Spinal cord (tissue), 10 donors: ENCODE data around the gene SUPT4H1. TPM values are rescaled to one million over a fixed set of nuclear protein-coding genes. Genes with fewer than 3 reads are reported as not detected.
"Not testable (repeated sequence)": the region's sequence is repeated elsewhere in the genome, so short reads cannot be mapped to it uniquely, and the experiment has no call there.

Source experiments
- DNase-seq, 6 donors: peaks; one replicate each; pipeline versions ENCODE4 v3.0.0 to v3.0.0-alpha.2; 2013 to 2015; ENCODE audit warnings: low spot score in 6 of 6, low read depth in 4 of 6
- H3K27ac ChIP-seq: one replicate; pipeline ENCODE4 v1.5.1; 2013; ENCODE audit warnings: low read depth, low read length, control low read depth
- H3K27me3 ChIP-seq: one replicate; pipeline ENCODE4 v1.6.1; 2013; ENCODE audit warnings: low read length; ENCODE audit not compliant: control insufficient read depth, insufficient read depth
- H3K36me3 ChIP-seq: one replicate; pipeline ENCODE4 v1.6.1; 2013; ENCODE audit warnings: low read length; ENCODE audit not compliant: control insufficient read depth, insufficient read depth
- H3K4me1 ChIP-seq: one replicate; pipeline ENCODE4 v1.6.1; 2013; ENCODE audit warnings: low read length; ENCODE audit not compliant: control insufficient read depth, insufficient read depth
- H3K4me3 ChIP-seq: one replicate; pipeline ENCODE4 v1.5.1; 2013; ENCODE audit warnings: low read depth, low read length, control low read depth
- H3K9me3 ChIP-seq: one replicate; pipeline ENCODE4 v1.6.1; 2013; ENCODE audit warnings: low read length; ENCODE audit not compliant: control insufficient read depth, insufficient read depth
- WGBS: methylation state at CpG from one replicate; pipeline ENCODE4 v1.1.5; 2013; ENCODE audit warnings: missing lambda C conversion rate; ENCODE audit not compliant: insufficient coverage; 5-methylcytosine and 5-hydroxymethylcytosine counted together
- polyA plus RNA-seq, 2 donors: library from polyadenylated mRNA; unstranded; fragments of 120-200 nt; gene quantifications; one replicate each; pipeline ENCODE4 v1.2.1, GENCODE V29; 2013; ENCODE audit not compliant: insufficient read length in 2 of 2
- total RNA-seq, 2 donors: library from RNA; depleted of rRNA in 1 of 2; stranded (reverse); fragments of 120-200 nt in 1 of 2; fragments of >200 nt in 1 of 2; gene quantifications; one replicate each; pipeline versions ENCODE4 v1.2.3 to v1.2.4, GENCODE V29; 2013 to 2014
- donor health status: healthy.

The SUPT4H1 gene
- total and polyA plus RNA-seq, 4 donors, result 48.4 to 97.8 (median 87.5) TPM

DNA sequence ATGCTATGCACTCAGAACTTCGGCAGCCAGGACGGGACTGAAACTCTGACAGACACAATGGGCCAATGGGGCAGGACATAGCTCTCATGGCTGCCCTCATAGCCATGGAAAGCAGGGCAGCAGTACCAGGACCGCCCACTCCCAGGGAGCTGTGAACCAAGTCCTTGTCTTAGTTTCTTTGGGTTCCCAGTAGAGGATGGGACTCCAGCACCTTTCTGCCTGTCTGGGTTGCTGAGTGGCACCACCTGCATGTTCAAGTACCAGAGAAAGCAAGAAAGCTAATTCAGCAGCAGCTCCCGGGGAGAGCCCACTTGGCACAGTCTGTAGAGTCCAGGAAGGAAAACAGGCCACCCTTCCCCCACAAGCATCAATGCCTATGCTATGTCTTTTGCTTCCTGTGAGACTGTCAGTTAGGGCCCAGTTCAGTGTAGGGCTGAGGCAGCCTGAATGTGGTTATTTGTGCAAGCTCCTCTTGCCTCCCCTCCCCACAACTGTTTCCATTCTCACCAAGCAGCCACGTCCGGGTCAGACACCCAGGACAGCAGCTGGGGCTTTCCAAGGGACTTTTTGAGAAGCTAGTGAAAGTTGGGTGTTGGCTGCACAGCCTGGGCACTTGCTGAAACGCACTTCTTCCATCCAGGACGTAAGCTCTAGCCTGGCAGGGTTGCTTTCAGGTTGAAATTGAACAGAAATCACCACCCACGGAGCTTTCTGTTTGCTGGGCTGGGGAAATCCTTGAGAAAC, 7.8 kb downstream of the SUPT4H1 start:
- peaks cover 16% of the 10 kb centered on the region for H3K4me1 ChIP-seq
- H3K36me3 ChIP-seq, result peaks cover 42% of the 10 kb centered on the region
- 76% methylated on average over 9 of the region's 9 CpGs for WGBS
- no peaks in the 10 kb centered on the region for H3K9me3 ChIP-seq
- no peak overlapping the region for H3K4me3 ChIP-seq
- peak overlapping the region; percentile 49 for H3K27ac ChIP-seq
- H3K27me3 ChIP-seq, result no peaks in the 10 kb centered on the region
- peak in 2 of 6 donors; percentile 36 to 60 for DNase-seq

DNA sequence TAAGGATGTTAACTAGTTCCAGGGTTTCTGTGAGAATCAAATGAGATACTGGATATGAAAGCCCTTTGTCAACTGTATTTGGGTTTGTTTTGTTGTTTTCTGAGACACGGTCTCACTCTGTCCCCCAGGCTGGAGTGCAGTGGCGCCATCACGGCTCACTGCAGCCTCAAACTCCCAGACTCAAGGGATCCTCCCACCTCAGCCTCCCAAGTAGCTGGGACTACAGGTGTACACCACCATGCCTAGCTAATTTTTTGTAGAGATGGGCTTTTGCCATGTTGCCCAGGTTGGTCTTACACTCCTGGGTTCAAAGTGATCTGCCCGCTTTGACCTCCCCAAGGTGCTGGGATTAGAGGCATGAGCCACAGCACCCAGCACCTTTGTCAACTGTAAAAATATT, 8.9 kb downstream of the SUPT4H1 start:
- H3K27ac ChIP-seq, result no peak overlapping the region
- WGBS, result 95% methylated on average over 3 of the region's 4 CpGs
- H3K4me3 ChIP-seq, result no peak overlapping the region
- peaks cover 38% of the 10 kb centered on the region for H3K36me3 ChIP-seq
- H3K9me3 ChIP-seq, result no peaks in the 10 kb centered on the region
- H3K27me3 ChIP-seq, result no peaks in the 10 kb centered on the region
- DNase-seq, result no peak
- peaks cover 19% of the 10 kb centered on the region for H3K4me1 ChIP-seq

DNA sequence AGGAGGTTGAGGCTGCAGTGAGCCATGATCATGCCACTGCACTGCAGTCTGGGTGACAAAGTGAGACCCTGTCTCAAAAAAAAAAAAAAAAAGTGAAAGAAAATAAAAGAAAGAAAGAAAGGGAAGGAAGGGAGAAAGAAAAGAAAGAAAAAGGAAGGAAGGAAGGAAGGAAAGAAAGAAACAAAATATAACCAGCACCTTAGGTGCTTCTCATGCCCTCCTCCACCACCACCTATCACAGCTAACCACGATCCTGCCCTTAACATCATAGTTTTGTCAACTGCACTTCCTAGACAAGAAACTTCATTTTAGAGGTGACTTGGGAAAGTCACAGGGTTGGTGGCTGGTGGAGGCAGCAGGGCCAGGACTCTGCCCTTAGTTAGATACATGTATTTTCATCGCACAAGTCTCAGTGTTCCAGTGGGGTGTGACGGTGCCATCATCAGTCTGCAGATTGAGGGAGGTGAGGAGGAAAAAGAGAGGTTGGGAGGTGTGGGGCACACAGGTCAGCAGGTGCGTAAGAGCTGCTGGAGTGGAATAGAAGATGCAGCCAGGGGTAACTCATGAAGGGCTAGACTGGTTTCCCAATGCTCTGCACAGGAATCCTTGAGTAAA, 10.0 kb downstream of the SUPT4H1 start:
- H3K9me3 ChIP-seq, result no peaks in the 10 kb centered on the region
- WGBS, result 83% methylated on average over 3 of the region's 4 CpGs
- no peak for DNase-seq
- H3K4me1 ChIP-seq, result peaks cover 24% of the 10 kb centered on the region
- no peak overlapping the region for H3K4me3 ChIP-seq
- no peak overlapping the region for H3K27ac ChIP-seq
- H3K36me3 ChIP-seq, result peaks cover 30% of the 10 kb centered on the region
- H3K27me3 ChIP-seq, result no peaks in the 10 kb centered on the region

DNA sequence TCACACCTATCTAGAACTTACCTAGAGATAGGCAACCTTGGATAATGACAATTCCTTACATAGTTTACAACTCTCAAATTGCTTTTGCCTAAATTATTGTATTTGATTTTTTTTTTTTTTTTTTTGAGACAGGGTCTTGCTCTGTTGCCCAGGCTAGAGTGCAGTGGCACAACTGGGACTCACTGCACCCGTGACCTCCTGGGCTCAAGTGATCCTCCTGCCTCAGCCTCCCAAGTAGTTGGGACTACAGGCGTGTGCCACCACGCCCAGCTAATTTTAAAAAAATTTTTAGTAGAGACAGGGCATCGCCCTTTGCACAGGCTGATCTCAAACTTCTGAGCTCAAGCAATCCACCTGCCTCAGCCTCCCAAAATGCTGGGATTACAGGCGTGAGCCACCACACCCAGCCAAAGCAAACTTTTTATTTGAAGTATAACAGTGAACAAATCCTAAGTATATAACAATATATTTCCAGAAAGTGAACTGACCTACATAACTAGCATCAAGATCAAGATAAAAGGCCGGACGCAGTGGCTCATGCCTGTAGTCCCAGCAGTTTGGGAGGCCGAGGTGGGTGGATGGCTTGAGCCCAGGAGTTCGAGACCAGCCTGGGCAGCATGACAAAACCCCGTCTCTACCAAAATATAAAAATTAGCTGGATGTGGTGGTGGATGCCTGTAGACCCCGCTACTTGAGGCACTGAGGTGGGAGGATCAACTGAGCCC, 10.7 kb downstream of the SUPT4H1 start:
- H3K36me3 ChIP-seq, result peaks cover 24% of the 10 kb centered on the region
- H3K27me3 ChIP-seq, H3K27ac ChIP-seq, H3K9me3 ChIP-seq, DNase-seq, H3K4me3 ChIP-seq: not testable (repeated sequence)
- whole genome bisulfite sequencing, result 95% methylated on average over 5 of the region's 11 CpGs
- peaks cover 27% of the 10 kb centered on the region for H3K4me1 ChIP-seq

DNA sequence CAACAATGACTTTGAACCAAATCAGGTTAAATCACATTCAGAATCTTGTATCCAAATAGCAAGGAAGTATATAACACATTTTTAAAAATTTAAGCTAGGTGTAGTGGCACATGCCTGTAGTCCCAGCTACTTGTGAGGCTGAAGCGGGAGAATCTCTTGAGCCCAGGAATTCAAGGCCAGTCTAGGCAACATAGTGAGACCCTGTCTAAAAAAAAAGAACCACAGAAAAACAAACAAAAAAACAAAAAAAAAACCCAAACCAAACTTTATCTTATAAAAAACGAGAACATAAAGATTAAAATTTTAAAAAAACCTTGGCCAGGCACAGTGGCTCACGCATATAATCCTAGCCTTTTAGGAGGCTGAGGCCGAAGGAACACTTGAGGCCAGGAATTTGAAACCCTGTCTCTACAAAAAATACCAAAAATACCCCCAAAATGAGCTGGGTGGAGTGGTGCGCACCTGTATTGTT, 11.6 kb downstream of the SUPT4H1 start:
- peaks cover 3% of the 10 kb centered on the region for H3K27me3 ChIP-seq
- no peak overlapping the region for H3K4me3 ChIP-seq
- H3K27ac ChIP-seq, result no peak overlapping the region
- DNase-seq, result no peak
- peaks cover 15% of the 10 kb centered on the region for H3K36me3 ChIP-seq
- WGBS, result 100% methylated on average over 1 of the region's 5 CpGs
- H3K4me1 ChIP-seq, result peaks cover 30% of the 10 kb centered on the region
- no peaks in the 10 kb centered on the region for H3K9me3 ChIP-seq

DNA sequence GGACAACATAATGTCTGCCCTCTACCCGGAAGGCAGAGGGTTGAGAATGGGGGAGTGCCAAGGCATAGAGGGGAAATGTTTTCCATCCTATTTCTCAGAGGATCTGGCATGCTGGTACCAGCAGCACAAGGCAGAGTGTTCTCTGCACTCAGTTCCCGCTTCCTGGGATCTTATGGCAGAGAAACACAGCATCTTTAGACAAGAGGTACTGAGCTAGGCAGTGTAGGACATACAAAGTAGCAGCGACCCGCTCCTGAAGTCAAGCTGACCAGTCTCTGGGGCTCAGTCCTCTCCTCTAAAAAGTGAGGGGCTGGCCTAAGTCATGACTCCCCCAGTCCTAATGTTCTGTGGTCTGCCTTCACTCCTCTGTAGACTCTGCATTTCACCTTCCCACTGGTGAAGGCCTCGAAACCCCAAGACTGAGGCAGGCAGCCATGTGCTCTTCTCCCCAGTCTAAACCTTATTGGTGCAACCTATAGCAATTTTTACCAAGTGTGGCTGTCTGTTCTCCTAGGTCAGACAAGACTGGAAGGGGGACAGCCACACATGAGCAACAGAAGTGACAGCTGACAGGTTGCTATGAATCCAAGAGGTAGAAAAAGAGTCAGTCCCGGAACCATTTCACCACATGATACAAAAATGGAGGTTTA, 12.1 kb downstream of the SUPT4H1 start:
- Histone ChIP-seq H3K36me3 (peaks cover 13% of the 10 kb centered on the region), H3K4me1 (peaks cover 29% of the 10 kb centered on the region), H3K9me3 (no peaks in the 10 kb centered on the region), H3K27me3 (peaks cover 3% of the 10 kb centered on the region), H3K4me3 (no peak overlapping the region), H3K27ac (peak overlapping the region; percentile 6)
- 92% methylated on average over 5 of the region's 6 CpGs for WGBS
- DNase-seq, result no peak

DNA sequence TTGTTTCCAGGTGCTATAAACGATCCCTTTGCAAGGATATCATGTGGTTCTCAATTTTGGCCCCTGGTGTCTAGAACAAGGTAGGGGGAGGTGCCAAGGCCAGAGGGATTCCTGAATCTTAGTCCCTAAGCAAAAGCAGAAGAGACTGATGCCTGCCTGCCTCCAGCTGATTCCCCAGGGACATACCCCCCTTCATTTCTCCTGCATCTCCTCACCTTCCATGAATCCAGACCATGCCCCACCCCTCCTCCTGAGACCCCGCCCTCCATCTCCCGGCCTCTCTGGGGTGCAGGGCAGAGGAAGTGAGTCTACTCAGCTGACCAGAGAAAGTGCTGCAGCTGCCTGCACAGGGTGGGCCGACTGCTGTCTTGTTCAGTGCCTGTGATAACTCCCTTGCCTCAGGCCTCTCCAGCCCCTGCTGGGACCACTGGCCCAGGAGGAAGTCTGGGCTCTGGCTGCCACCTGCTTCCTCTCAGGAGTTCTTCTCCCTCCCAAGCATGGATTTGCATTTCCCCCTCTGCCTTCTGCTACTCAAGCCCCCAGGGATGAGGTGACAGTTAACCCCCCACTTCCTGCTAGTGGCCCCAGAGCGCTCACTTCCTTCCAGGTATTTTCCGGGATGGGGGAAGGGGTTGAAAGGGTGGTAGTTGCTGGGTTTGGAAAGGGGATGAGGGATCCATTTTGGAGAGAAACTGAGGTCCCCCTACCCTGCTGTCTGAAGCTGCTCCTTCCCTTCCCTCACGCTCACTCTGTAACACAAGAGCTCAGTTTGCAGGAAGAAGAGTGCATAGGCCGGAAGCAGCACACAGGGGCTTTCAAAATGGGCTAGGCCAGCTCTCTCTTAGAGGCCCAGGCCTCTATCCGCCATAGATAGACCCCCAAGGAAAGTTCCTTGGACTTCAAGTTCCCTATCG, 12.9 kb downstream of the SUPT4H1 start:
- peaks cover 5% of the 10 kb centered on the region for H3K36me3 ChIP-seq
- peaks cover 3% of the 10 kb centered on the region for H3K27me3 ChIP-seq
- 26% methylated on average over 4 of the region's 10 CpGs for WGBS
- H3K4me1 ChIP-seq, result peaks cover 21% of the 10 kb centered on the region
- no peak overlapping the region for H3K4me3 ChIP-seq
- peak overlapping the region; percentile 6 for H3K27ac ChIP-seq
- DNase-seq, result no peak
- no peaks in the 10 kb centered on the region for H3K9me3 ChIP-seq

DNA sequence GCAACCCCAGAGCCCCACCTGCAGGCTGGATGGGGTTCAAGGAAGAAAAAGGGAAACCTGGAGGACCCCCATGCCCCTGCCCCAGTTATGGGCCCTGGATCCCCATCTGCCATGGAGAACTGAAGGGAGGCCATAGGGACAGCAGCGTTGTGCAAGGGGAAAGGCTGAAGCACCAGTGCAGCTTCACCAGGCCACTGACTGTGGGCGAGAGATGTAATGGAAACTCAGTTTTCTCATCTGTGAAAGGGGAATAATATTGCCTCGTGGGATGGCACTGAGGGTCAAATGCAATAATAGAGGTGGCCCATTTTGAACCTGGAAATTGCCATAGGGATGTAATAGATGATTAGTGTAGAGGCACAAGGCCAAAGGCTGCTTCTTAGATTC, 13.6 kb downstream of the SUPT4H1 start:
- DNase-seq, result no peak
- Histone ChIP-seq H3K4me1 (peaks cover 14% of the 10 kb centered on the region), H3K27me3 (peaks cover 3% of the 10 kb centered on the region), H3K27ac (no peak overlapping the region), H3K36me3 (peaks cover 3% of the 10 kb centered on the region), H3K9me3 (no peaks in the 10 kb centered on the region), H3K4me3 (no peak overlapping the region)
- WGBS, result 97% methylated on average over 3 of the region's 3 CpGs
